H1 (cell line): Measurements from ENCODE around the gene HOXD10. TPM values are rescaled to one million over a fixed set of nuclear protein-coding genes. Genes with fewer than 3 reads are reported as not detected.

Source experiments
- CREB1 ChIP-seq: IDR thresholded peaks from 2 replicates; pipeline ENCODE4 v1.6.1; 2012; ENCODE audit warnings: inconsistent platforms
- EZH2 ChIP-seq: fragments of 200-600 bp; sonication (generic); IDR thresholded peaks from 2 replicates; pipeline ENCODE4 v1.7.1; 2012; ENCODE audit warnings: low read depth, mild to moderate bottlenecking, moderate library complexity, low read length, inconsistent platforms; ENCODE audit not compliant: severe bottlenecking
- JUN ChIP-seq: IDR thresholded peaks from 2 replicates; pipeline ENCODE4 v1.6.1; 2011; ENCODE audit warnings: low read depth, mild to moderate bottlenecking, improper control_type of control experiment, low read length
- KDM4A ChIP-seq: IDR thresholded peaks from one replicate; pipeline ENCODE4 v1.7.1; 2012; ENCODE audit warnings: low read depth, mild to moderate bottlenecking, moderate library complexity, low read length, inconsistent platforms; ENCODE audit not compliant: severe bottlenecking
- RNF2 ChIP-seq: fragments of 200-900, 300-1000 bp; sonication (generic); IDR thresholded peaks from 2 replicates; pipeline ENCODE4 v1.7.1; 2016; ENCODE audit warnings: borderline replicate concordance, low read depth, mild to moderate bottlenecking, antibody characterized with exemption, low read length; ENCODE audit not compliant: poor library complexity, severe bottlenecking; ENCODE audit errors: missing control alignments
- TAF1 ChIP-seq: IDR thresholded peaks from 2 replicates; pipeline ENCODE4 v1.6.1; 2011; ENCODE audit warnings: mild to moderate bottlenecking, low read depth, low read length
- polyA plus RNA-seq, 7 experiments: library from polyadenylated mRNA; depleted of rRNA in 3 of 7; stranded (reverse) in 5 of 7; unstranded in 2 of 7; fragments of >200 nt in 5 of 7; fragments of 200-250 nt in 2 of 7; gene quantifications; 1 replicate in 5 of 7; 2 replicates in 1 of 7; 4 replicates in 1 of 7; pipeline versions ENCODE4 v1.2.1 to v1.2.3, GENCODE V29; 2011 to 2013; ENCODE audit warnings: missing spikeins in 2 of 7, mixed read lengths in 2 of 7
- total RNA-seq: library from RNA; stranded (reverse); fragmentation: NEBNext Ultra II Directional; extraction: Animal tissue kit (Norgen Biotek cat#: 25700); gene quantifications from 2 replicates; pipeline ENCODE4 v1.2.1, GENCODE V29; 2021
- TF ChIP-seq, protein P1 (sequence below): IDR thresholded peaks from 2 replicates; pipeline ENCODE4 v1.6.1; 2011; ENCODE audit warnings: low read length, improper control_type of control experiment

The HOXD10 gene
- total and polyA plus RNA-seq, 2 of the 8 experiments (the other 6 are each of a cell fraction or from before 2014, with no cell fraction given), result not detected

DNA sequence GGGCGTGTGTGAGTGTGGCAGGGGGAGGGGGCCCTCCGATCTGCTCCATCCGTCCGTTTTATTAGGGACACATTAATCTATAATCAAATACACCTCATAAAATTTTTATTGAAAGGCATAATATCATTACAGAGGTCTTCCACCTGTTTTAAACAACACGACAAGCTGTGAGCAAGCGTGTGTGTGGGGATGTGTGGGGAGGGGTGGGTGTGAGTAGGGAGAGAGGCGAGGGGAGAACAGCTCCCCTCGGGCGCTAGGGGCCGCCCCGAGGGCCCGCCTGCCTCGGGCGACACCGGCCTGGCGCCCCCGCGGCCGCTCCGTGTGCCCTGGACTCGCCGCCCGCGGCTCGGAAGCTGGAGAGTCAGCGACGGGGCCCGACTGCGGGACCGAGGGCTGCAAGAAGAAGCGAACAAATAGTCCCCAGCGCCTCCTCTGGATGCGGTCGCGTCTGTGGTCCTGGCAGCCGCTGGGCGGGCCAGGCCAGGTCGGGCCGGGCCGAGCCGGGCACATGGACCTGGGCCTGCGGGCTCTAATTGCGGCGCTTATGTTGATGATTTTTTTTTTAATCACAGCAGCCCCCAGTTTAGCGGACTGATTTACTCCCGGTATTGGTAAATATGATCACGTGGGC is 5.6 kb downstream of the HOXD10 start (continued):
- peak; percentile 20 for TF ChIP-seq EZH2
- no peak for TF ChIP-seq CREB1
- TF ChIP-seq KDM4A, result peak; percentile 14
- TF ChIP-seq JUN, result no peak
- TF ChIP-seq, protein P1, sequence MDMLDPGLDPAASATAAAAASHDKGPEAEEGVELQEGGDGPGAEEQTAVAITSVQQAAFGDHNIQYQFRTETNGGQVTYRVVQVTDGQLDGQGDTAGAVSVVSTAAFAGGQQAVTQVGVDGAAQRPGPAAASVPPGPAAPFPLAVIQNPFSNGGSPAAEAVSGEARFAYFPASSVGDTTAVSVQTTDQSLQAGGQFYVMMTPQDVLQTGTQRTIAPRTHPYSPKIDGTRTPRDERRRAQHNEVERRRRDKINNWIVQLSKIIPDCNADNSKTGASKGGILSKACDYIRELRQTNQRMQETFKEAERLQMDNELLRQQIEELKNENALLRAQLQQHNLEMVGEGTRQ, result no peak
- peak; percentile 75 for TF ChIP-seq RNF2
- no peak for TF ChIP-seq TAF1
